ENCODE results near the gene LITAFD. TPM values are rescaled to one million over a fixed set of nuclear protein-coding genes. Genes with fewer than 3 reads are reported as not detected.
A peak's percentile ranks its signal among the peaks of the same experiment; 100 is the strongest.
"Not testable (repeated sequence)": the region's sequence is repeated elsewhere in the genome, so short reads cannot be mapped to it uniquely, and the experiment has no call there.

The LITAFD gene
- polyA plus RNA-seq, 4 donors, result 0.17 to 0.26 TPM; not detected in 2

DNA sequence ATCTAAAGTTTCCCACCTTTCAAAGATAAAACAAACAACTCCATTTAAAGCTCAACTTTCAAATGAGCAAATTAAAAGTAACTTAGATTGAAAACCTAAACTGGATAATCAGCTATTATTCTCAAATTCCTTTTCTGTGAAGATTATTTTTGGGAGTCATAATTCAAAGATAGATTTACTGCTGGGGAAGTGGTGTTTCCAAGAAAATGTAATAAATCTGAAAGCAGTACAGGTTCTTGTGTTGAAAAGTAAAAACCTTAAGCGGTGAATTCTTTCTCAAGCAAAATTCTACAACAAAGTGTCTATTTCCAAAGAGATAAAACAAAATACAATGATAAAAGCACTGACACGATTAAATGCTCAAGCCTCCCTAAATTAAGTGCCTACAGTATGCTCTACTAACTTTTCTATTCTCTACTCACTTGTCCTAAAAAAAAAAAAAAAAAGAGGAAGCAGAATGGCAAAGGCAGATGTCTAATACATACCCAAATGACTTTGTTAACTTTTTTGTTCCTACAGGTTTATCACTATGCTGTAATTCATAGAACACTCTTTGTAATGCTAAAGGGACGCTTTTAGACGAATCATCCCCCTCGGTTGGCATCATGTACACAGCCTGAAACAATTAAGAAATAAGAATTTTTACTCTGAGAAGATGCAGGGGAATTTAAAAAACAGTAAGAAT, 34.5 kb downstream of the LITAFD start:
- DNase-seq (ENCODE audit: low read depth in 4 of 4, low spot score in 2 of 4), result no peak

DNA sequence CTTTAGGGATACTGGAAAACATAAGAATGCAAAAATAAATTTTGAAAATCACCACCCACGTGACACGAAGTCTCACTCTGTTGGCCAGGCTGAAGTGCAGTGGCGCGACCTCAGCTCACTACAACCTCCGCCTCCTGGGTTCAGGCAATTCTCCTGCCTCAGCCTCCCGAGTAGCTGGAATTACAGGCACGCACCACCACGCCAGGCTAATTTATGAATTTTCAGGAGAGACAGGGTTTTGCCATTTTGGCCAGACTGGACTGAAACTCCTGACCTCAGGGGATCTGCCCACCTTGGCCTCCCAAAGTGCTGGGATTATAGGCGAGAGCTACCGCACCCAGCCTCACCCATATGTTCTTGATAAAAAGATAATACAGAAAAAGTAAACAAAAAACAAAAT, 35.2 kb downstream of the LITAFD start:
- not testable (repeated sequence) for DNase-seq (ENCODE audit: low read depth in 4 of 4, low spot score in 2 of 4)

DNA sequence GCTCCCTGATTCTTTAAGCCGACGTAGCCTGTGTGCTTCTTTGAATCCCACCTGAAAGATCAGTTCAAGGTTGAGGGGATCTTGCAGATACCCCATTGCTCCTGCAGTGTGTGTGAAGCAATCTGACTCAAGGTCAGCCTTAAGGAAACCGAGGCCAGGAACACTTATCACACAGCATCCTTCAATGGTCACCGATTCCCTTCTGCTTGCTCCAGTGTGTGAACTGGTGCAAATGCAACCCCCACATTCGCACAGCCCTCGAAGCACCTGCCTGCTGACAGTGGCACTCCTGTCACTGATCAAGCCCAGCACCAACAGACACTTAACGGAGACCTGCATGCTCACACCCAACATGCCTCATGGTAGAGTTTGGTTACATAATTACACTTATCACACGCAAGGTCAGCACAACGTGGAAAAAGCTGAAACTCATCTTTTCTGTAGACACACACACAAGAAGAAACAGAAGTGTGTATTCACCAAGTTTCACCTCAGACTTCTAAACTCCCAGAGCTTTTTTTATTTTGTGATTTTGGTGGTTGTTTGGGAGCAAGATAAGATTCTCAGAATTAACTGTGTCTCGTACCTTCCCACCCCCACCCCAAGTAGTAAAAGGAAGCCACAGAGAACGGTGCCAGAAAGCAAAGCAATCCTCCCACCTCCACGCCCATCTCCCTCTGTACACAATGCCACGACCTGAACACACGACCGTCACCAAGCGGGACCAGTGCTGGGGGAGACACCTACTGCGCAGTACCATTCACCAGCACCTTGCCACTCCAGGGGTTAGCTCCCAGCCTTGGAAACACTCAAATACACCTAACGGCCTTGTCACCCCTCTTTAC, 37.2 kb downstream of the LITAFD start:
- no peak for DNase-seq (ENCODE audit: low read depth in 4 of 4, low spot score in 2 of 4)

DNA sequence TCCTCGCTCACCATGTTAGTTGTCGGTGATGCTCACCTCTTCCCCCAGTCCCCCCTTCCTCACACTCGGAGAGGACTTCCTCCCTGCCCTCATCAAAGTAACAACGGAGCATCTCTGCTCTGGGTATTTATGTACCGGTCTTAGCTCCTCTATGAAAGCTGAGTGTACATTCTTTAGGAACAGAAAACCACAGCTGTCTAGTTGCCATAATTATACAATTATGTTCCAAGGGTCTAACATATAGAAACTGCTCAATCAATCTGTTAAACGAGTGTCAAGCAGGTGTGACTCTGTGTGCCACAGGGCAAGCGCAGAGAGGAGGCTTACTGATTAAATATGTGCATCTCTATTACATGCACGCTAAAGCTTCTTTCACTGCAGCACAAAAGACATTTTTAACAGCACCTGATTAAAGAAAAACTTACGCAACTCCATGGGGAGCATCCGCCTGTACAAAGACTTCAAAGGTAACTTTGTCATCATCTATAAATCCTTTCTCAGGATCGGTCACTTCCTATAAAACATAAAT, 37.8 kb downstream of the LITAFD start:
- no peak for DNase-seq (ENCODE audit: low read depth in 4 of 4, low spot score in 2 of 4)

DNA sequence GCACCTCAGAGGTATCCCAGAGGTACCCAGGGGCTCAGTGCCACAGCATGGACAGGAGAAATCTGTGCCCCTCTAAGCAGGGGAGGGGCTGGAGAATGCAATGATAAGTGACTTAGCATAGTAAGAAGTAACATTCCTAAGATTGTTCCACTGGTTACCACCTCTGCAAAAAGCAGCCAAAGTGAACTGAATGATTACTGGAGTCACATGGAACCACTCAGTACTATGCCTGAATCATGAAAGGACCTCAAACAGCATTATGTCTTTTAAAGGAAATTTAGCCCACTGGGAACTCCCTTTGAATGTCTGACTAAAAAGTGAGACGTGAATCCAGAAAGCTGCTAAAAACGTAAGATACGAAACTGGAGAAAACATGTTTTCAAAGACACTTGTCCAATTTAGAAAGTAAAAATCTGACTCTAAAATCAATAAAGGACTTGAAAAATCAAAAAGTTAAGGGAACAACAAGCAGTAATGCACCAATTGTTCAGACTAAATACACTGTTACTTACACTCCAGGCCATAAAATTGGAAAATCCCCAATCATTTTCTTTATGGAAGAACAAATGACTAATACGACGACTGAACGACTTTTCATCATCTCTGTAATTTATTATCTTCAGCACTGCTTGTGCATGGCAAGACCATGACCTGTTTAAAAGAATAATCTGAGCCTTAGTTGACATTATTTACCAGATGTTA, 38.6 kb downstream of the LITAFD start:
- DNase-seq (ENCODE audit: low read depth in 4 of 4, low spot score in 2 of 4), result no peak

DNA sequence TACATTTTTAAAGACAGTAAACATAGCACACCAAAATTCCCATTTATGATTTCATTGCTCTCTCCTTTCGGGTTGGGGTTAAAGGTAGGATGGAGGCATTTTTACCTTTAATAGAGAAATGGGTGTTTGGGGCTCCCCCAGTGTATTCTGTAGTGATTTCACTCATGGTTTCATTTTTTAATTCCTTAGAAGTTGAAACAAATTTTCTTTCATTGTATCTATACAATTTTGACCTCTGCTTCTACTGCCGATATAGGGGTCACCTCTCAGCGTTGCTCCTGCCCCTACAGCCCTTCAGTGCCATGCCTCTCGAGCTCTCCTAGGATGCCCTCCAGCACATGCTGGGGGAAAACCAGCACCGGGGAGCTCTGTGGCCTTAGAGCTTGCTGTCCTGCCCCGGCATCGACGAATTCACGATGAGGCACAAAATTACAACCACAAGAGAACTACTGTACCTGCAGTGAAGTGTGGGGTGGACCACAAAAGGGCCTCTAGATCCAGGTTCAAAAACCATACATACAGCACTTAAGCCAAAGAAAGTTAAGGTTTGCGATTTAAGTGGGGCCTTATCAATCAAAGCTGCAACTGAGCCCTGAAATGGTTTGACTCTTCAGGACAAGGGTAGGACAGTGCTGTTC, 39.3 kb downstream of the LITAFD start:
- DNase-seq (ENCODE audit: low read depth in 4 of 4, low spot score in 2 of 4), result no peak

DNA sequence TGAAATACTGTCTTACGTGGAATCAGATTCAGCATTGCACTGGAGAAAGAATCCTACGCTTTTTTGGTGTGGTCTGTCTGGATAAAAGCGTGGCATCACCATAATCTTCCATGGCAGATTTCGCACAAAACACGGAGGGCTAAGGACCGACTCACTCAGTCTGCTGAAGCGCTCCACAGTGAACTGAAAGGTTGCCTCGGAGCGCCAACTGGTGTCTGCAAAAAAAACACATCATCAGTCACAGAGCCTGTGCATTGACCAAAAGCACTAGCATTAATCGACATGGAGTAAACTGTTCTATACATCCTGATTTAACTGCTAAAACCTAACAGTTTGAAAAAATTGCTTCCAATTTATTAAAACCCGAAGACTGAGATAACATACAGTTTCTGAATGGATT, 41.0 kb downstream of the LITAFD start:
- DNase-seq (ENCODE audit: low read depth in 4 of 4, low spot score in 2 of 4), result no peak

GRCh38 chr16:8924214-8924613, 42.1 kb downstream of the LITAFD start:
- DNase-seq (ENCODE audit: low read depth in 4 of 4, low spot score in 2 of 4), result no peak

DNA sequence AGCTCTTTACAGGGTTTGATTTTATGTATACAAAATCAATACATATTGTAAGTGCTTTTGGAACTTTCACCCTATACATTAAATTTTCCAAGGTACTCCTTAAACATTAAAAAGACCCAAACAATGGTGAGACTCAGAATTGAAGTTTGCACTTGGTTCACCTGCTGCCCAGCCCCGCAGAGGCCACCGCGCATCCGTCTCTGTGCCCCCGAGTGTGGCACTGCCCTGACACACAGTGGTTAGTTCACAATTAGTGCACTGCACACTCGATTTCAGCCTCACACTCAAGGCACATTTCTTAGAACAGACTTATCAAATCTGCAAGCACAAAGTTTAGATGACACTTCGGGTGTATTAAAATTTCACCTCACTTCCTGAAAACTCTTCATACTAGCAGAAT, 43.3 kb downstream of the LITAFD start:
- no peak for DNase-seq (ENCODE audit: low read depth in 4 of 4, low spot score in 2 of 4)

DNA sequence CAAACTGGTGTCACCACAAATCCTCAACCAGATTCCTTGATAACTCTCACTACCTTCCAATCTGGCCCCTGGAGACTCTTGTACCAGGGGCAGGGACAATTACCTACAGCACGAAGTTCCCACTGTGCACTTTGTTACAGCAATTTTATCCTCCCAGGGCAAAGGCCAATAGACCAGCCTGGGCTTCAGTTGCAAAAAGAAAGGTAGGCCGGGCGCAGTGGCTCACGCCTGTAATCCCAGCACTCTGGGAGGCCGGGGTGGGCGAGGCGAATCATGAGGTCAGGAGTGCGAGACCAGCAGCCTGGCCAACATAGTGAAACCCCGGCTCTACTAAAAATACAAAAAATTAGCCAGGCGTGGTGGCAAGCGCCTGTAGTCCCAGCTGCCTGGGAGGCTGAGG, 44.7 kb downstream of the LITAFD start:
- no peak for DNase-seq (ENCODE audit: low read depth in 4 of 4, low spot score in 2 of 4)

GRCh38 chr16:8928467-8928957, 46.4 kb downstream of the LITAFD start:
- DNase-seq (ENCODE audit: low read depth in 4 of 4, low spot score in 2 of 4), result no peak

DNA sequence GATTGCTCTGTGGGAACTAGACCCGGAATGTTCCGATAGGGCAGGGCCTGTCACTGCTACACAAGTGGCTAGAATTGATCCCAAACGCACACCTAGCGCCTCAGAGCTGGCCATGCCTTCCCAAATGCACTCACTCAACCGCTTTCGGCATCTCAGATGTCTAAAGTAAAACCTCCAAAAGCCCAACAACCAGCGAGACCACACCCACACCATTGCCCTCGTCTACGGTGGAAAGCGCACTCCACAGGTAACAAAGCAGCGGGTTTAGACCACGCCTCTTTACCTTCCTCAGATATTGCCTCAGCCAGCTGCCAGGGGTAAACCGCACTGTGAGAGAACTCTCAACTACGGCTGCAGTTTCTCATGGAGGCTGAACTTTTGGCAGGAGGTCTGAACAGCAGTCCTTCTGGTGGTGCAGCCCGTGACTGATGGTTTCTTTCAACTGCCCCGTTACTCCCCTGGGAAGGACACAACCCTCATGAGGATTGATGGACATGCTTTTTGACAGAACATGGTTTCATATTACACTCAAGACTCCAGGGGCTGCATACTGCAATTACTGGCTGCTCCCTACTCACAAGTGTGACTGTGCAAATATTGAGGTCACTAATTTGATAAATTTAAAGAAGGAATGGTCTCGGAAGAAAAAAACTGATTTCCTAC, 47.1 kb downstream of the LITAFD start:
- no peak for DNase-seq (ENCODE audit: low read depth in 4 of 4, low spot score in 2 of 4)

- peak; percentile 42 to 70 (median 49) for DNase-seq (ENCODE audit: low read depth in 4 of 4, low spot score in 2 of 4)
Measured at GRCh38 chr16:8931859-8932258, 49.7 kb downstream of the LITAFD start.

GRCh38 chr16:8934601-8935000, 52.5 kb downstream of the LITAFD start:
- no peak for DNase-seq (ENCODE audit: low read depth in 4 of 4, low spot score in 2 of 4)

Other genes with a start within 250 kb of the LITAFD start
- 10 to 100 TPM; 48.0 to 68.5 (median 64.0) TPM for gene ABAT, start 207.7 kb upstream of the LITAFD start, polyA plus RNA-seq (ENCODE audit: insufficient read length in 4 of 4)
- 10 to 100 TPM; 16.1 to 17.8 (median 16.7) TPM for gene TMEM186, start 84.7 kb upstream of the LITAFD start, polyA plus RNA-seq (ENCODE audit: insufficient read length in 4 of 4)
- gene PMM2, start 84.5 kb upstream of the LITAFD start, polyA plus RNA-seq (ENCODE audit: insufficient read length in 4 of 4), result 10 to 100 TPM; 18.1 to 26.1 (median 21.3) TPM
- 10 to 100 TPM; 68.3 to 87.5 (median 80.4) TPM for gene CARHSP1, start 13.3 kb upstream of the LITAFD start, polyA plus RNA-seq (ENCODE audit: insufficient read length in 4 of 4)
- gene USP7, start 81.6 kb downstream of the LITAFD start, polyA plus RNA-seq (ENCODE audit: insufficient read length in 4 of 4), result 100 to 1,000 TPM; 103 to 143 (median 122) TPM
- 10 to 100 TPM; 42.2 to 47.9 (median 44.6) TPM for gene HAPSTR1, start 209.3 kb downstream of the LITAFD start, polyA plus RNA-seq (ENCODE audit: insufficient read length in 4 of 4)

Data from left renal cortex interstitium (tissue), 4 donors.